Measurements from ENCODE around the gene ATP11A.

The ATP11A gene

DNA sequence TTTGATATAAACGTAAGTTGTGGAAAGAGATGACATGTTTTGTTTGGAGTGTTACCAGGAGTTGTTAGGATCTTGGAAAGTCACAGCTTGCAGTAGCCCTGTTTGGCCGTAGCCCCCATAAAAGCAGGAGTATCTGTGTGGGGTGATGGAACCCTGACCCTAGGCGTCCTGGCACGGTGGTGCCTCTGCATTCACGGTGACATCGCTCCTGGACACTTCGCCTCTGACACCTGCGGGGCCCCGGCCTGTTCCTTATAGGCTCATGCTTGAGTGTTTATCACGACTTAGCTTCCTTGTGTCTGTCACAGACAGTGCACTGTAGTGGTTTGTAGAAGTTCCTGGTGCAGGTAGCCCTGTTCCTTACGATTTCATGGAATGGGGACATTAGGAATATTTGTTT, 74.2 kb downstream of the ATP11A start:
- no peak for DNase-seq

- DNase-seq: no peak
Measured at GRCh38 chr13:112764864-112765561, 75.2 kb downstream of the ATP11A start.

DNA sequence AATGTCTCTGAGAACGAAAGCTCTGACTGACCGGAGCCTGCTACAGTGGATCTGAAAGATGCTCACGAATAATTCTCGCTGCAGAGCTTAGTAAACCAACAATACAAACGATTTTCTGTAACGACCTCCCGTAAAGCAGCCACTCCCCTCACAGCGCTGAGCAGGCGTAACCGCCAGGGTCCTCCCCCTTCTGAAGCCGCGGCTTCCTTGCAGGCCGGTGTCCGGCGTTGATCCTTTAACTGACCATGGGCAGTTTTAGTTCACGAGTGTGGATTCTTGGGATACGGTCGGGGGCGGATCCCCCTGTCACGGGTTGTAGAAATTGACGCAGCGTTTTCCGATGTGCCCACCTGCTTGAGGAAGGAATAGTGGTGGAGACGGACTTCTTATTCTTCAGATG, 75.9 kb downstream of the ATP11A start:
- DNase-seq: no peak

GRCh38 chr13:112766336-112766735, 76.5 kb downstream of the ATP11A start:
- no peak for DNase-seq

GRCh38 chr13:112767506-112768471, 78.0 kb downstream of the ATP11A start:
- no peak for DNase-seq

GRCh38 chr13:112768795-112769481, 79.1 kb downstream of the ATP11A start:
- DNase-seq: no peak

DNA sequence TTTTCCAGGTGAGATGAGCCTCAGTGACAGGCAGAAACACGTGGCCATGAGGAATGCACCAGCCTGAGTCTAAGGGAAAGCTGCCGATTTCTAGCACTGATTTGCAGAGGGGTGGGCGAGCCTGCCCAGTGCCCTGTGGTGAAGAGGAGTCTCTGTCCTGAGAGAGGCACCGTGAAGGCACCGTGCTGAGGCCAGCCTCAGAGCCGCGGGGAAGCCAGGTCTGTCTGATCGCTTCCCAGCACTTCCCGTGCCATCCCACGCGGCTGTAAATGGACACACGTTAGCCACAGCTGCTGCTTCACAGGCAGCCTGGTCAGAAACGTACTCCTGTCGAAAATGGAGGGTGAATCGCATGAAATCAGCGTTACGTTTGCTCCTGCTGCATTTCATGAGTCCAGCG, 79.8 kb downstream of the ATP11A start:
- DNase-seq: no peak

- no peak for DNase-seq
Measured at GRCh38 chr13:112770504-112770903, 80.7 kb downstream of the ATP11A start.

DNA sequence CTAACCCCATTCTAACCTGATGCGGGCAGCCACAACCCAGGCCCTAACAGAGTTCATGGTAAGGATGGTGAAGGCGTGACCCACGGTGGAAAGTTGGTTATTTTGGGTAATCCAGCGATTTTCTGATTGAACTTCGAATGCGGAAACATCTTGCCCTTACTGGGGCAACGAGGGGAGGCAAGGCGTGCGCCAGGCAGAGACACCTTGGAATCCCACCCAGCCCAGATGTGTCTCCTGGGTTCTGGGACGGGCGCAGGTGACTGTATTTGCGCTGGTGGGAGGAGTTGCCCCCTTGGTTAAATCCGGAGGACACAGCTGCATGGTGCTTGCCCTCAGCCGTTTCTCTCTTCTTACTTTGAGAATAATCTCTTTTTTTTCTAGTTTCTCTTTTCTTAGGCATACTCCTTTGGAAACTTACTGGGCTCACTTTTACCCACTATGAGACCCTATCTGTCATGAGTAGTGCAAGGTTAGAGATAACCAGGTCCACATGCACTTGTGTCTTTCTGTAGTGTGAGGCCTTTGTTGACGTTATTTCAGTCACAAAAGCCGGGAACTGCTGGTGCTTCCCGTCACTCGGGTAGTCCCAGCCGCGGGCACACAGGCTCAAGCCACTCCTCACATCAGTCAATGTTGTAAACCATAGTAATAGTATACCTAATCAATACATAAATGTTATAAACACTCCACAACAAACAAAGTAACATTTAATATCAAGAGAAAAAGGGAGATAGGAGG, 81.5 kb downstream of the ATP11A start:
- no peak for DNase-seq

DNA sequence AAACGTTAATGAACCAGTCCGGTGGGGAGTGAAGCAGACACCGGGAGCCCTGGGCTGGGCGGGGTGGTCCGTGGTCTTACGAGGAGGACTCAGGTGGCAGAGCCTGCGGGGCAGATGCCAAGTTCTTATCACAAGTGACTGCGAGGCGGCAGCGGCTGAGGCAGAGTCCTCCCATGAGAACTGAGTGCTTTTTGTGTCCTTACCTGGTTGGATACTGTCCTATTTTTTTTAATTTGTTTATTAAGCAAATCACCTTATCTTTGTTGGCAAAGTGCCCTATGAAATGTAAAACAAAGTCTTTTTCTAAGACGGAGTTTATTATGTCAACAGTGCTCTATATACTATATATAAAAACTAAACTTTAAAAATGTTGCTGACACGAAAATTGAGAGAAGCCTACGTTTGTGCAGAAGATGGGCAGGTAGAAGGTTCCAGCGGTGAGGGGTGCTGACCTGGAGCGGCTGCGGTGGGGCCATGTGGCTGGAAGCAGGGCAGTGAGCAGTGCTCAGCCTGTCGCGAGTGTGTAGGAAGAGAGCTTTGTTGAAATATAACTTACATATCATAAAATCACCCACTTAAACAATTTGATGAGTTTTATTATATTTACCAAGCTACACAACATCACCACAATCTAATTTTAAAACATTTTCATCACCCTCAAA, 82.2 kb downstream of the ATP11A start:
- DNase-seq: no peak

- no peak for DNase-seq
Measured at GRCh38 chr13:112772539-112772909, 82.7 kb downstream of the ATP11A start.

GRCh38 chr13:112772929-112773328, 83.1 kb downstream of the ATP11A start:
- no peak for DNase-seq

GRCh38 chr13:112773601-112774447, 84.0 kb downstream of the ATP11A start:
- DNase-seq: no peak

DNA sequence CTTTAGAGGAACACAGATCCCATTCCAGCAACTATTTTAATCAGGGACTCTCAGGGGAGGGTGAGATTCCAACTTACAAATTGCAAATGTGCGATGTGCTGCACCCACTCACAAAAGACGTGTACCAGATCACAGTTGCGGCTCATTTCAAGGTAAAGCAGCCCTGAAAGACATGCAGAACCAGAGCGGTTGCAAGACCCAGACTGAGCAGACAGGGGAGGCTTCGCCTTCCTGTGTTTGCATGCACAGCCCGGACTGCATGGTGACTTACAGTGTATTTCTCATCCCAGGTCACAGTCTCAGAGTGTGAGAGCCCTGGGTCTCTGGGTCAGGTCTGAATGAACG, 84.6 kb downstream of the ATP11A start:
- DNase-seq: no peak

DNA sequence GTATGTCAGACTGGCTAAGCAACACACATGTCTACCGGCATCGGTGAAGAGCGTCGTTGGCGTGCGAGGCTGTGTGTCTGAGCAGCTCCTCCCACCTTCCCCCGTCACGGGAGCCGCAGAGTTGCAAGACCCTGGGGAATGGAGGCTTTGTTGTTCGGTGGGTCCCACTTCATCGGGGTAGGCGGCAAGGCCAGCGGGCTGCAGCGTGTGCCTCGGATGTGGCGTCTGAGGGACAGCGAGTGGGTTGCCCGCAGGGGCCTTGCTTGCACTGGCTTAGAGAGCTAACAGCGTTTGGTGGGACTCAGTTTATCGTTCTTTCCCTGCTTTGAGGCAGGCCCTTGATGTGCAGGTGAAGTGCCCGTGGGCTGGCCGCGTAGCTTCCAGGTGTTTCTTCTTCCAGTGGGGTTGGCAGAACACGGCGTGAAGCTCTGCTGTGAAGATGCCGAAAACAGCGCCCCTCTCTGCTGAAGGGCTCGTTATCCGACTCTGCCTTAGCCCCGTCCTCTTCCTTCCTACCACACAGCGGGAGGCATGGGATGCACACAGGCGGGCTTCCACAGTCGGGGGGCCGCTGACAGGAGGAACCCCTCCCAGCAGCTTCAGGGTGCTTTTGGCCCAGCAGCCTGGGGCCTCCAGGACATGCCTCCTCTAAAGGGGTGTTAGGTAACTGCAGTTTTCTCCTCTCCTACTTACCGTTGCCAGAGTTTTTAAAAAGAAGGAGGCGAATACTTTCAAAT, 85.2 kb downstream of the ATP11A start:
- no peak for DNase-seq

DNA sequence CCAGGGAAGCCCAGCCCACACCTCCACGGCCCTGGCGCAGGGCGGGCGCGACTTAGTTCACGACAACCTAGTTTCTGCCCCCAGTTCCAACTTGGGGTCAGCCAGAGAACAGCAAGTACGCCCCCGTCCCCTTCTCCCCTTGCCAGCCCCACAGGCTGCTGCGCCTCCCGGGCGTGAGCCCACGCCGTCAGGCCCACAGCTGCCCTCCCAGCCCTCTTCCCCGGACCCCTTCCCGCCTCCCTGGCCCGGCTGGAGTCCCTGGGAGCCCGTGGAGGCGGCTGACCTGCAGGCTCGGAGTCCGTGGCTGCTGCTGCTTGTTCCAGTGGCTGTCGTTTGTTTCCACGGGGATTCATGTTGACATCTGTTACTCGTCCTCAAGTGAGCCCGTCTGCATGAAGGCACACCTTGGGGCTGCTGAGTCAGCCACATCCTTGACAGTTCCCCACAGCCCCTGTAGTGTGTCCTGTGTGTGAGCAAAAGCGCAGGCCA, 86.0 kb downstream of the ATP11A start:
- DNase-seq: no peak

GRCh38 chr13:112776354-112776753, 86.5 kb downstream of the ATP11A start:
- DNase-seq: no peak

- no peak for DNase-seq
Measured at GRCh38 chr13:112776971-112777370, 87.1 kb downstream of the ATP11A start.

DNA sequence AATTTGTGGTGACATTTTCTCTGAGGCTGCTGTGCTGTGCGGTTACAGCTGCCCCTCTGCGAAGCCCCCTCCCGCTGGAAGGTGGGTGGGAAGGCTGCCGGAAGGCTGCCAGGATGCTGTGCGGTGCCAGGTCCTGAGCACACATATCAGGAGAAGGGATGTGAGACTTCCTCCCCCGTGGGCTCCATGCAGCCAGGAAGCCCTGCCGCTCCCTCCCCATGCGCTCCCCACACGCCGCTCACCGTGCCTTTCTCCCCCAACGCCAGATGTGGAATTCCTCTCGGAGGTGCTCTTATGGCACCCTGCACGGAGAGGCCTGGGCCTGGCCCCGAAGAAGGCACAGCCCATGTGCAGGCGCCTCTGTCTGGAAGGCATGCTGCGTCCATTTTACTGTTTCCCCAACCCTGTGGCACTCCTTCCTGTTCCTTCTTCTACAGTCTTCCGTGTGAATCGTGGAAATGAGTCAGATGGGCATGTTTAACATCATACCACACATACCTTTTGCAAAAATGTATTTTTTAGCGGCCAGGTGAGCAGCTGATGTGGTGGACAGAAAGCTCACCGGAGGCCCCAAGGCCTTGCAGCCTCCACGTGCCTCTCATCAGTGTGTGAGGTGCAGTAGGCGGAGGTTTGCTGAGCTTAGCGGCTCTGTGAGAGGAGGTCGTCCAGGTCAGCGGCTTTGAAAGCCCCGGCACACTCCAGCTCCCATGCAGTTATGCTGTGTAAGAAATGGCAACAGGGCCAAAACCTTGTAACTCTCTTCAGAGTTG, 88.0 kb downstream of the ATP11A start:
- no peak for DNase-seq

Data from stimulated activated CD8-positive, alpha-beta memory T cell treated with anti-CD3 and anti-CD28 coated beads, Interleukin-4, amount 100 ng/mL, for 48 hours (primary cell).